Mononuclear cell (primary cell): ENCODE measurements around the gene GNAT1. TPM values are rescaled to one million over a fixed set of nuclear protein-coding genes. Genes with fewer than 3 reads are reported as not detected.
A peak's percentile ranks its signal among the peaks of the same experiment; 100 is the strongest.
"Not testable (repeated sequence)": the region's sequence is repeated elsewhere in the genome, so short reads cannot be mapped to it uniquely, and the experiment has no call there.

Experiments
- H3K27me3 ChIP-seq: 2 replicates; pipeline ENCODE4 v1.6.0; 2011; ENCODE audit warnings: low read length, control low read depth; ENCODE audit not compliant: insufficient read depth
- H3K4me1 ChIP-seq: 2 replicates; pipeline ENCODE4 v1.5.1; 2011; ENCODE audit warnings: mild to moderate bottlenecking, low read length, control low read depth; ENCODE audit not compliant: insufficient read depth
- H3K4me3 ChIP-seq: 2 replicates; pipeline ENCODE4 v1.5.1; 2011; ENCODE audit warnings: mild to moderate bottlenecking, low read length, moderate library complexity
- H3K9me3 ChIP-seq: 2 replicates; pipeline ENCODE4 v1.5.1; 2011; ENCODE audit warnings: low read depth, mild to moderate bottlenecking, control low read depth, low read length
- total RNA-seq: library from RNA; depleted of rRNA; stranded (reverse); fragments of >200 nt; gene quantifications from one replicate; pipeline ENCODE4 v1.2.3, GENCODE V29; 2012

The GNAT1 gene
- total RNA-seq, 1 donor = not detected

DNA sequence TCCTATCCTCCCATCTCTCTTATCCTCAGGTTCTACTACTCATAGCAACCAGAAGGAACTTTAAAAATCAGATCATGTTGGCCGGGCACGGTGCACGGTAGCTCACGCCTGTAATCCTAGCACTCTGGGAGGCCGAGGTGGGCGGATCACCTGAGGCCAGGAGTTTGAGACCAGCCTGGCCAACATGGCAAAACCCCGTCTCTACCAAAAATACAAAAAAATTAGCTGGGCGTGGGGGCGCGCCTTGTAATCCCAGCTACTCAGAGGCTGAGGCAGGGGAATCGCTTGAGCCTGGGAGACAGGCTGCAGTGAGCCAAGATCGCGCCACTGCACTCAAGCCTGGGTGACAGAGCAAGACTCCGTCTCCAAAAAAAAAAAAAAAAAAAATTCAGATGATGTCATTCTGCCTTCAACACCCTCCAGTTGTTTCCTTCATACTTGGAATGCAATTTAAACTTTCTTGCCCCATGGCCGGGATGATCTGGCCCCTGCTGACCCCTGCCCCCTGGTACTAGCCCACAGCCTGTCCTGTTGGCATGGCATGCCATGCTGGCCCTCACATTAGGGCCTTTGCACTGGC lies 36.9 kb downstream of the GNAT1 start:
- H3K9me3 ChIP-seq, H3K27me3 ChIP-seq: not testable (repeated sequence)
- Histone ChIP-seq H3K4me1 (peaks cover 62% of the 10 kb centered on the region), H3K4me3 (peak overlapping the region; percentile 65)

DNA sequence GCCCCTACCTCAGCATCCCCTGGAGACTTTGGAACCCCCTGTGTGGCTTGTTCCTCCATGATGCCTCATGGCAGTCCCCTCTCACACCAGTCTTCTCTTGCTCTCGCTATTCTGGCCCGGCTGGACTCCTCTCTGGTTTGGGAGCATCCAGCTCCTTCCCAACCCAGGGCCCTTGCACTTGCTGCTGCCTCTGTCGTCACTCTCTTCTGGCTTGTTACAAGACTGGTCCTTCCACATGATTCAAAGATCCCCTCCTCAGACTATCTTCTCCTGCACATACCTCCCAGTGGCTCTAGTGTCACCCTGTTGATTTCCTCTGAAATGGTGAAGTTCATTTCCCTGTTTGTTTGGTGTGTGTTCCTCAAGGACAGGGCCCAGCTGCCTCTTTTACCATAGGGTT lies 38.1 kb downstream of the GNAT1 start:
- Histone ChIP-seq H3K4me1 (peaks cover 74% of the 10 kb centered on the region), H3K4me3 (no peak overlapping the region), H3K9me3 (no peaks in the 10 kb centered on the region), H3K27me3 (no peaks in the 10 kb centered on the region)

DNA sequence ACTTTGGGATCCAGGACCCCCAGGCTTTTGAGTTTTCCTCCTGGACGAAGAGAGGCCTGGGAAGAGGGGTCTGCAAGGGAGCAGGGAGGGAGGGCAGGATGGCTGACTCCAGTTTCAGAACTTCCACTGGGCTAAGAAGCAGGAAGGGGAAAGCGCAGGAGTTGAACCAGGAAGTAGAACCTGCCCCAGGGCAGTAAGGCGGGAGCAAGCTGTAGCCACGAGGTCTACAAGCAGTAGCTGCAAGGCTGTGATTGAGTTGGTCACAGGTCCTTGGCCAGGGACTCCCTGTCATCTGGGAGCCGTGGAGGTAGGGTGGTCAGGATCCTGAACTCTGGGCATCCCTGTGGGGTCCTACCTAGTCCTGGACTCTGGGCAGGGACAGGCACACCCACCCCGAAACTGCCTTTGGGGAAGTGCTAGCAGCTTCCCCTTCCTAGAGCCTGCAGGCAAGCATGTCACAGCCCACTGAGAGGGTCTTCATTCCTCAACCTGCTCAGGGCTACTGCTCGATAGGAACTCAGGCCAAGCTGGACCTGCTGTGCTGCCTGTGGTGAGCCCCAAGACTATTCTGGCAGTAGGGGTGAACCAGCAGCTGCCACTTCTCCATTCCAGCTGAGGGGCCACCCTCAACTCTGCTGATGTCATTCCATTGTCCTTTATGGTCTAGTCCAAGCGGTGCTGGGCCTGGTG lies 38.8 kb downstream of the GNAT1 start:
- Histone ChIP-seq H3K4me3 (no peak overlapping the region), H3K27me3 (no peaks in the 10 kb centered on the region), H3K4me1 (peaks cover 82% of the 10 kb centered on the region), H3K9me3 (no peaks in the 10 kb centered on the region)

DNA sequence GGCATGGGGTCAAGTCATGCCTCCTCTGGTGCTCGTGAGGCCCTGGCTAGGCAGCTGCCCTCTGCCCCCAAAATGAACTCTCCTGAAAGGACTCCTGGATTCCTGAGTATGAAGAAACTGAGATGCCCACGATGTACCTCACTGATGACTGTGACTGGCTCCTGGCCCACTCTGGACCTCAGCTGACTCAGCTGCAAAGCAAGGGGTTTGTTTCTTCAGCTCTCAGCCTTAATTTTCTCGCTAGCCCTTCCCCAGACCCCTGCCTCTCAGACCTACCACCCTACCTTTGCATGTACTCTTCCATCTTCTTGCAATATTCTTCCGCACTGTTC lies 39.4 kb downstream of the GNAT1 start:
- Histone ChIP-seq H3K4me3 (no peak overlapping the region), H3K4me1 (peaks cover 84% of the 10 kb centered on the region), H3K27me3 (no peaks in the 10 kb centered on the region), H3K9me3 (no peaks in the 10 kb centered on the region)

DNA sequence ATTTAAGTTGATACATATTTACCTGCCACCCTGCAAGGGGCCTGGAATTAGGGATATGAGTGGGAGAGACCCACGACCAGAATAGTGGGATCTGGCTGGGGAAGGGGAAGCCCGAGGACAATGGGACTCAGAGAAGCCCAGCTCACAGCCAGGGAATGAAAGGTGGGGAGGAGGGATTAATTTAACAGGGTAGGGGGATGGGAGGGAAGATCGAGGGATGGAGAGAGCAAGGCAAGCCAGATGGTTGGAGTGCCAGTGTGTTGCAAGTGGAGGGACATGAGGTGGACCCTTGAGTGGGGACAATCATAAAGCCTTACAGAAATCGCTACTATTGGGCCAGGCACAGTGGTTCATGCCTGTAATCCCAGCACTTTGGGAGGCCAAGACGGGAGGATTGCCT lies 40.2 kb downstream of the GNAT1 start:
- Histone ChIP-seq H3K4me1 (peaks cover 76% of the 10 kb centered on the region), H3K9me3 (no peaks in the 10 kb centered on the region), H3K4me3 (no peak overlapping the region), H3K27me3 (no peaks in the 10 kb centered on the region)

DNA sequence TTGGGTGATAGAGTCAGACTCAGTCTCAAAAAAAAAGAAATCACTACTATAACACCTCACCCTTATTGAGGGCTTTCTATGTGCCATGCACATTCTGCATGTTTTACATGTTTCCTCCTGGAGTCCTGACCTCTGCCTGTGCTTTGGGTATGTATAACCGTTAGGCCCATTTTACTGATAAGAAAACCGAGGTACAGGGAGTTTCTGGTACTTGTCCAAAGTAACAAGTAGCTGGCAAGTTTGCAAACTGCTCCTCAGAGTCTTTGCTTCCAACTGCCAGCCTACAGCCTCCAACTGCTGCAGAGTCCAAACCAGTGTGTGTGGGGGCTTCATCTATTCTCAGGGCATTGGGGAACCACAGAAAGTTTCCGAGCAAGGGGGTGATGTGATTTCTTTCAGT lies 40.9 kb downstream of the GNAT1 start:
- H3K4me3 ChIP-seq = no peak overlapping the region
- H3K4me1 ChIP-seq = peaks cover 69% of the 10 kb centered on the region
- no peaks in the 10 kb centered on the region for H3K27me3 ChIP-seq
- no peaks in the 10 kb centered on the region for H3K9me3 ChIP-seq

DNA sequence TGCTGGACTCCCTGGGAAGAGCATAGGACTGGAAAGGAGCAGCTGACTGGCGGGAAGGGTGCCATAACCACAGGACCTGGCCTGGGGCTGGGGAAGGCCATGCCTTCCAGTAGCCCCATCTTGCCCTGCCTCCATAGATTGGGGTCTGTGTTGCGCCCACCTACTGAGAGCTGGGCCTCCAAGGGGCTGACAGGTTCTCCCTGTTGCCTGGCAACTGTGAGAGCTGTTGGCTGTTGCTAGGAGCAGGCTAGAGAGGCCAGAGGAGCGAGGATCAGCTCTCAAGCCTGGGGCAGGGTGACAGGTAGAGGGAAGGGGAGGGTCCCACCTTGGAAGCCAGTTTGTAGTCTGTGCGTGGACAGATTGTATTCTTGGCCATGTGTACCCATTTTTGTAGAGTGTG lies 41.8 kb downstream of the GNAT1 start:
- no peaks in the 10 kb centered on the region for H3K27me3 ChIP-seq
- H3K4me1 ChIP-seq = peaks cover 64% of the 10 kb centered on the region

DNA sequence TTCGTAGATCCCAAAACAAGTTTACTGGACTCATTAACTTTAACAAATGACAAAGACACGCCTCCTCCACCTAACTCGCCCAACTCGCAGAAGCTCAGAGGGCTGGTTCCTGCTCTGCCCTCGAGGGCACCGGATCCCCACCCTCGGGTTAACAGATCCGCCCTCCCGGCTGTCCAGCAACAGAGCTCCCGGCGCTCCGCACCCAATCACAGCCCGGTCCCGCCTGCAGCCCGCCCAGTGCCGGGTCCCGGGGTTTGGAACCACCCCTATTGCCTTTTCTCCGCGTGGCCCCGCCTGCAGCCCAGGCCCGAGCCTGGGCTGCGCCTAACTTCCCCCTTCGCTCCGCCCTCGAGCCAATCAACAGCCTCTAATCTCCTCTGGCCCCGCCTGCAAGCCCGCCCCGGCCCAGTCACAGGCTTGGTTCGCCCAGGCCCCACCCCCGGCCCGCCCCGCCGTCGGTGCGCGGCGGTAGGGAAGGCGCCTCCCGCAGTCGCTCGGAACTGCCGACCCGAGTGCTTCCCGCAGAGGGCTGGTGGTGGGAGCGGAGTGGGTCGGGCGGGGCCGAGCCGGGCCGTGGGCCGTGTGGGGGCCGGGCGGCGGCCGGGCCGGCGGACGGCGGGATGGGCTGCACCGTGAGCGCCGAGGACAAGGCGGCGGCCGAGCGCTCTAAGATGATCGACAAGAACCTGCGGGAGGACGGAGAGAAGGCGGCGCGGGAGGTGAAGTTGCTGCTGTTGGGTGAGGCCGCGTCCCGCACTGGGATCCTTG lies 44.5 kb downstream of the GNAT1 start, which contains the start of gene GNAI2:
GNAI2 (plus strand) TSS at position 489 of the 768 bp plus-strand sequence; CDS start at position 621, 132 bp downstream.
- Histone ChIP-seq H3K4me1 (peaks cover 64% of the 10 kb centered on the region), H3K27me3 (no peaks in the 10 kb centered on the region), H3K9me3 (no peaks in the 10 kb centered on the region), H3K4me3 (peak within 1 kb of the TSS; percentile 100)

More for the DNA sequence above, 41.8 kb downstream of the GNAT1 start:
- Histone ChIP-seq H3K4me3 (no peak overlapping the region), H3K9me3 (no peaks in the 10 kb centered on the region)

DNA sequence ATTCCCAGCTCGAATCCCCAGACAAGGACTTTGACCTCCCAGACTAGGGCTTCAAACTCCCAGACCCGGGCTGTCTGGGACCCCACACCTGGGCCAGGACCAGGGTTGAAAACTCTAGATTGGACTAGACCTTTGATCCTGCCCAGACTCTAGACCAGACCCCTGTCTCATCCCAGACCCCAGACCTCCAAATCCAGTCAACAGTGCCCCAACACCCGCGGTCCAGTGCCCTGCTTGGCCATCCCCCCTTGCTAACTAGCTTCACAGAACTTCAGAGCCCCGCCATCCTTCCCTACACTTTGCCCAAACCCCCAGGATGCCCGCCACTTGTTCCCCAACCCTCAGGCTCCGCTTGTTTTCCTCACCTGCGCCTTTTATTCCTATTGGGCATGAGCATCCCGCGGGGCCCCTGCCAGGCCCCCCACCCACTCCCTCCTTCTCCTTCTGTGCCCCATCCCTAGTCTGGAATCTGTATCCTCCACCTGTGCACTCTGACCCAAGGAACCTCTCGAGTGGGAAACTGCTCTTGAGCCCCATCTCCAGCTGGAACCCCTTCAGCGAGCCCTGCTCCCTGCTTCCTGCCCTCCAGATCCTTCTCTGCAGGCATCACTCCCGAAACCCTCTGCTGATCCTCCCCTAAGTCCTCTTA lies 45.2 kb downstream of the GNAT1 start:
- Histone ChIP-seq H3K27me3 (no peaks in the 10 kb centered on the region), H3K4me3 (peak overlapping the region; percentile 100), H3K9me3 (no peaks in the 10 kb centered on the region), H3K4me1 (peaks cover 64% of the 10 kb centered on the region)

DNA sequence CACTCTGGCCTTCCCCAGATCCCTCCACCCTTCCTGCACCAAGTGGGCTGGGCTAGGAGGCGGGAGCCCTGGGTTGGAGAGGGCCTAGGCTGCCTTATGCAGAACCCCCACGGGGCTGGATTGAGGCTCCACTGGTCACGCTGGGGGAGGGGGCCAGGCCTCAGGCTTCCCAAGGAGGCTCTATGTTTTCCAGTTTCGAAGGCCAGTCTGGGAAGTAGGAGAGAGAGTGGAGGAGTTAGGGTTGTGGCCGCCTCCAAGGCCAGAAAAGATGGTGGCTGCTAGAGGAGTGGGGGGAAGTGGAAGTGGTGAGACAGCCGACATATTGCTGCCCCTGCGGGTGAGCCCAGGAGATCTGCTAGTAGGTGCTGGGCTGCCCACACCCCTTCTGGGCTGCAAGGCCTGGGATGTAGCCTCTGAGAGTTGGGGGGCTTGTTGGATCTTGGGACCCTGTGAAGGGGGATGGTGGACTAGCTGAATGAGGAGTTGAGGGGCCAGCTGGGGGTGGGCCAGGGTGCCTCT lies 45.8 kb downstream of the GNAT1 start:
- Histone ChIP-seq H3K9me3 (no peaks in the 10 kb centered on the region), H3K4me1 (peaks cover 70% of the 10 kb centered on the region), H3K4me3 (peak overlapping the region; percentile 100), H3K27me3 (no peaks in the 10 kb centered on the region)

DNA sequence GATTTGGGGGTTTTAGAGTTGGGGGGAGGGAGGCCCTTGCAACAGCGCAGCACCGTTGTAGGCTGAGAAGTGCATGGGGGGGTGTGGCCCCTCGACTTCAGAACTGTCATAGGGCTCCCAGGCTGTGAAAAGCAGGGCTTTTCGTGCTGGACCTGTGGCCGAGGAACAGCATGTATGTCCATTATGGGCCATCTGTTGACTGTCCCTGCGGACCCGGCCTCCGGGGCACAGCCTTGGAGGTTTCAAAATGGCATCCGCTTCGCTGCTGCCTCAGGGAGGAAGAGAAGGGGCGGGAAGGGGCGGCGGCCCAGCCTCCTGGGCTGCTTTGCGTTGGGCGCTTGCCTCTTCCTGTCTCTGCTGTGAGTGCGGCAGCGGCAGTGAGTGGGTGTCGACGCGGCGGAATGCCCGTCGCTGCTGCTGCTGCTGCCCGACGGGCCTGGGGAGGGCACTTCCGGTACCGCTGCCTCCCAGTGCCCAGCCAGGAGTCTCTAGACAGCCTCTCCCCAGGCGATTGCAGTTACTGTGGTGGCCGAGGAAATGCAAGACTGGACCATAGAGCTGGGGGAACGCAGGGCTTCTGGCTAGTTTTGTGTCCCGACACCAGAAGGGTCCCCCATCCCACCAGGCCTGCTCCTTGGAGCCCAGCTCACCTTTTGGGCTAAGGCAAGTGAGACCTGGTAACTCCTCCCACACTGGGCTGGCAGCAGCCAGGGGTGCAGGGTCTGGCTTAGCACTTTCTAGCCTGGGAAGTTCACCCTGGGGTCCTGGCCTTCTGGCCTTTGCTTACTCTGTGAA lies 46.5 kb downstream of the GNAT1 start:
- Histone ChIP-seq H3K4me1 (peaks cover 77% of the 10 kb centered on the region), H3K9me3 (no peaks in the 10 kb centered on the region), H3K4me3 (peak overlapping the region; percentile 100), H3K27me3 (no peaks in the 10 kb centered on the region)

DNA sequence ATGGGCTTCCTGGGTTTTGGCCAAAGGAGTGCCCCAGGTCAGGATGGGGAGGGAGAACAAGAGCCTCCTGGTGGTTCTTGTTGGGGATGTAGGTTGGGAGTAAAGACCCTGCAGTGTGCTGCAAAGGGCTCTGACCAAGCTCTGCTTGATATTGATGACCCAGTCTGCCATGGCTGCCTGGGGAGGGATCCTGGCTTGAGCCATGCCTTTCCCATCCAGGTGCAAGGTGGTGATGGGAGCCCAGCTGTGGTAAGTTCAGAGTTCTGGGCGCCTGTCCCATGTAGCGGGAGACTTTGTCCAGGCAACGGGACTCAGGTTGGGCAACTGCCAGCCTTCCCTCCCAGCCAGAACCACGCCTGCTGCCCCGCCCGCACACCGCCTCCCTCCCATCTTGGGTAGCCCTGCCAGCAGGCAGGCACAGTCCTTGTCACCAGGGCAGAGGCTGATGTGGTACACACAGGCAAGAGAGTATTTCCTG lies 47.2 kb downstream of the GNAT1 start:
- Histone ChIP-seq H3K4me3 (peak overlapping the region; percentile 100), H3K4me1 (peaks cover 77% of the 10 kb centered on the region), H3K27me3 (no peaks in the 10 kb centered on the region), H3K9me3 (no peaks in the 10 kb centered on the region)

DNA sequence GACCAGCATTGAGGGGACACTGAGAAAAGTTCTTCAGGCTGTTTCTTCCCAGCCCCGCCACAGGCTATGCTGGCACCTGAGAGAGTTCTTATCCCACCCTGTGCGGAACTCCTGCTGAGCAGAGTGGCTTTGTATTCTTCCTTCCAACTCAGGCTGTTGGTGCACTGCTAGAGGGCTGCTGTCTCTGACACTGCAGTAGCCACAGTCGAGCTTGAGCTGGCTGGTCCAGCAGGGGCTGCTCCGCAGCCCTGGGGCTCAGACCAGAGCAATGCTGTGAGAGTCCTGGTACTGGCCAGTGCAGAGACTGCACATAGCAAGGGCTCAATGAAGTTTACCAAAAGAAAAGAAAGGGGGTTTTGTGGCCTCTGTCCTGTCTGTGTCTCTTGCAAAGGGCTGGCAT lies 48.2 kb downstream of the GNAT1 start:
- Histone ChIP-seq H3K27me3 (no peaks in the 10 kb centered on the region), H3K4me3 (no peak overlapping the region), H3K9me3 (no peaks in the 10 kb centered on the region), H3K4me1 (peaks cover 77% of the 10 kb centered on the region)

DNA sequence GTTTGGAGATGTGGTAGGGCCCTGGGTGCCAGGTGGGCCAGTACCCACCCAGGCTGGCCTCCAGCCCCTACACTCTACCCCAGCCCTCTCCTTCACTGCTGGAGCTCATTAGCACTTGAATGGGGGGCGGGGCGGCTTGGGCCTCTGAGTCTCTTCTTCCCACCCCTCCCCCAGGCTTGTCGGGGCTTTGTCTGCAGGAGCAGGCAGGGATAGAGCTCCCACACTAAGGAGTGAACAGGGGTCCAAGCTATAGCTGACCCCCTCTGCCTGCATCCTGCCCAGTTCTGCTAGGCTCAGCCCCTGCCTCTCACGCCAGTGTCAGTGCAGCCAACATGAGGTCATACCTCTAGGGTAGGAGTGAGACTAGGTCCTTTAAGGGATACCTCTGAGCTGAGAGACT lies 49.8 kb downstream of the GNAT1 start:
- Histone ChIP-seq H3K27me3 (no peaks in the 10 kb centered on the region), H3K4me3 (no peak overlapping the region), H3K4me1 (peaks cover 82% of the 10 kb centered on the region), H3K9me3 (no peaks in the 10 kb centered on the region)
